ENCODE results near the gene ZNF385D.
"Not testable (repeated sequence)": the region's sequence is repeated elsewhere in the genome, so short reads cannot be mapped to it uniquely, and the experiment has no call there.

The ZNF385D gene

GRCh38 chr3:21509731-21510470 lies 241.1 kb downstream of the ZNF385D start:
- DNase-seq (ENCODE audit: low read depth): peak; percentile 1

- no peak for DNase-seq (ENCODE audit: low read depth)
These were observed 242.8 kb downstream of the ZNF385D start for GRCh38 chr3:21508246-21508645.

DNA sequence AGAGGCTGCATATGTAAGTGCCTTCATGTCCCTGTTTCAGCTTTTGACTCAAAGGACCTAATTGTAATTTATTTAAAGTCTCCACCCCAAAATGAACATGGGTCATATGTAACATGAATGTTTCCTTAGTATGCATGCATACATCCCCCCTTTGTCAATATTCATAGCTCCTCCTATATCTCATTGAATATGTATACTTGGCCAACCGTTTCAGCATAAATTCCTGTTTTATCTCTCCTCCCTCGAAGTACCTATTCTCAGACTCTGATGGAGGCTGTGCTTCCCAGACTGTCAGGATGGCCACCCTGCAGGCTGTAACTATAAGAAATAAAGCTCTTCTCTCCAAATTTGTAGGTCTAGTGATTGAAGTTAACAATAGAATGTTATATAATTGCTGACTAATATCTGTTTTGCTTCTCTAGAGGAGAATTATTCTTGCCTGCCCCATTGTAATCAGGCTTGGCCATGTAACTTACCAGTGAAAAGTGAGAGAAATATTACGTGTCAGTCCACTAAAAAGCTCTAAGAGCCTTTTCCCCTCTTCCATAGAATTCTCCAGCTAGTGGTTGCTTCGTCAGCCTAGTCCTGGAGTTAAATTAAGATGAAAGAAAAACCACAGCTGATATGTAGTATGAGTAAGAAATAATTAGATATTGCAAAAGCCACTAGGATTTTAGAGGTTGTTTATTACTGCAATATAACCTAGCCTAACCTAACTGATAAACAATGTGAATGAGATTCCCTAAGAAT lies 245.1 kb downstream of the ZNF385D start:
- DNase-seq (ENCODE audit: low read depth): no peak

GRCh38 chr3:21502656-21503055 lies 248.4 kb downstream of the ZNF385D start:
- DNase-seq (ENCODE audit: low read depth): no peak

- no peak for DNase-seq (ENCODE audit: low read depth)
These were observed 250.2 kb downstream of the ZNF385D start for GRCh38 chr3:21500834-21501233.

GRCh38 chr3:21490671-21491070 lies 260.3 kb downstream of the ZNF385D start:
- DNase-seq (ENCODE audit: low read depth): not testable (repeated sequence)

GRCh38 chr3:21487520-21487919 lies 263.5 kb downstream of the ZNF385D start:
- DNase-seq (ENCODE audit: low read depth): no peak

DNA sequence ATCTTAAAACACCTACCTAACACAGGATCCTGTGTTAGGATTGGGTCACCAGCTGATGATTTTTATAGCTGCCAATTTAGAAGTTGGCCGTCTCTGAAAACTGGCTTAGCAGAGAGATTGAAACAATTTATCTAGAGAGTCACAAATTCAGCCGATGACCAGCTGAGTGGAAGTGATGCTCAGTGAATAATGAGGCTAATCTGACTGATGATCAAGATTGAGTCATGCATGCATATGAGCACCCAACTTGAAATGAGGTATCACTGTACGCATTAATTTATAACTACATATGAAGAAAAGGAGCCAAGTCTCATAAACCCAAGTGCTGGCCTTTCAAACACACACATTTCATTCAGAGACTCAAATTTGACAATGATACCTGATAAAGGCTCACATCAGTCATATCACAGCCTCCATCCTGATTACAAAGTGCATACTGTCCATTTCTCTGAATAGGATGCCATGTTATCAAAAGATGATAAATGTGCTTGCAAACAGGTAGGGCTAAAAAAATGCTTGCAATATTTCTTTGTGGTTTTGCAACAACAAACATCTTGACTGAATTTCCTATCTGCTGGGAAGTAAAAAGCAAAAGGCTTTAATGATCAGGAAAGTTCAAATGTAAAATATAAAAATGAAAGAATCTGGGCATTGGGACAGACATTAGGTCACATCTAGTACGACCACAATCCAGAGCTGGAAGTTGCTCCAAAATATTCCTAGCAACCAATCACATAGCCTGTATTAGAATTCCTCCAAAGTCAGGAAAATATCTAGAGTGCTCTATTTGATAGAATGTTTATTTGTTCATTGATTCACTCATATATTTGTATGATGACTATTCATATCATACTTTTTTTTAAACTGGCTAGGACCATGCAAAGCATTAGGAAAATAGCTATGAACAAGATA lies 264.7 kb downstream of the ZNF385D start:
- DNase-seq (ENCODE audit: low read depth): not testable (repeated sequence)

DNA sequence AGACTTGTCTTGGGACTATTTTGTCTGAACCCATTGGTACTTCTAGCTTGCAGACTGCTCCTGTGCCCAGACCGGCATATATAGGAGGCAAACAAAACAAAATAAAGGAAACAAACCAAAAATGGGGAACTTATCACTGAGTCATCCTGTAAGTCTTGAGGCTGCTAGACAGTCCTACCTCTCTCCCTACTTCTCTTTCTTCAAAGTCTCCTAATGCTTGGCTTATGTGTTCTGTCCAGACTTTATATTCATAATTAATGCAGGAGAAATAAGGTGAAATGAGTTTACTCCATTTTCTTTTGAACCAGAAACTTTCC lies 266.2 kb downstream of the ZNF385D start:
- no peak for DNase-seq (ENCODE audit: low read depth)

DNA sequence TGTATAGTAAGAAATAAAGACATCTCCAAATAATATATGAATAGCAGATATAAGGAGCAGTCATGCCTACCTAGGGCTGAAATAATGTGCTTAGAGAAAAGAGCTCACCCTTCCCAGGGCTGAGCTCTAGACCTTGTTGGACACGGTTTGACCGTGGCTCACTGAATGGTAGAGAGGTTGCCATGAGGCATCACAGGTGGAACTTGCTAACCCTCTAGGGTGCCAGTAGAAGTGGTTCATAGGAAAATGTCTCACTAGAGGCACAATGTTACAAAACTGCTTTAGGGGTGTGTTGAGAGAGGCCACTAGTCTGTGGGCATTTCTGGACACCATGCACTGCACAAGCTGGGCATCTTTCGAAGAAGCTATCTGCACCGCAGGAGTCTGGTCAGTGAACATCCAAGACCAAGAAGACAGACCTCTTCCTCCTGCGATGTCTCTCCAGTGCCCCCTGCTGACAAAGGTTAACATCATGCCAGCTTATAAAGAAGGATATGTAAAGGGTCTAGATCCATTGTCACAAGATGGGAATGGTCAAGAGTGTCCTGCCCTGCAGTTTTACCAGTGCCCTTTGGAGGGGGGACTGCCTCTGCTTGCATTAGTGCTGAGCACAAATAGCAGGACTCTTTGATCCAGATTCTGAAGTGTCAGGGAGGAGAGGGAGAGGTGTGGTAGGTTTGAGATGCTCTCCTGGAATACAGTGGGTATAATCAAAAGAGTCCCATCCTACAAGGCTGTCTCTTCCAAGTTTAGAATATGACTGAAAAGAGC lies 266.8 kb downstream of the ZNF385D start:
- DNase-seq (ENCODE audit: low read depth): peak; percentile 66

DNA sequence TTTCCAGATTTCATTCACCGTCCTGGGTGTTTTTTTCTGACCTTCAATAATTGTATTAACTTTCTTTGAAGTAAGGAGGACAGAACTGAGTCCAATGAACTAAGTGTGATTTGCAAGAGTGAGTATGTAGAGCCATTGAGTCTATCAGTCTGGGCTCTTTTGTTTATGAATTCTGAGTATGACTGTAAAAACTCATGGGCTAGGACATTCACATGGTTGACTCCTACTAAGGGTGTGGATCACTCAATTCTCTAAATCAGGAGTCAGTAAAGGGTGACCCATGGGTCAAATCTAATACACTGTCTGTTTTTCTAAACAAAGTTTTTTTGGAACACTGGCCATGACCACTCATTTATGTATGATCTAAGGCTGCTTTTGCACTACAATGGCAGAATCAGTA lies 269.0 kb downstream of the ZNF385D start:
- no peak for DNase-seq (ENCODE audit: low read depth)

- no peak for DNase-seq (ENCODE audit: low read depth)
These were observed 273.3 kb downstream of the ZNF385D start for GRCh38 chr3:21477541-21478288.

DNA sequence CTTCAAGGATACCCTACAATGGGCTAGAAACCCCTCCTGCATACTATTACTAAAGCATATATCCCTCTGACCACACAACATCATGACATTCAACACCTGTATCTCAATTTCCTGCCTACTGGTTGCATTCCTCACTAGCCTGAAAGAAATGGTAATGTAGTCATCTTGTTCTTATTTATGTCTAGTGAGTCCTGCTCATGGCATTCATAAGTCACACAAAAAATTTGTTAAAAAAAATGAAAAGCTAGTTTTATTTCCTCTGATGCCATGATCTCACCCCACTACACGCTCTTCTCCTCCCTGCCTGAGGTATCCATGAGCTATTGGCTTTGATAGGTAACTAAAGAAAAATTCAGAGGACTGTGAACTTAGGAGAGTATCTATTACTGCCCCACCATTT lies 284.5 kb downstream of the ZNF385D start:
- no peak for DNase-seq (ENCODE audit: low read depth)

DNA sequence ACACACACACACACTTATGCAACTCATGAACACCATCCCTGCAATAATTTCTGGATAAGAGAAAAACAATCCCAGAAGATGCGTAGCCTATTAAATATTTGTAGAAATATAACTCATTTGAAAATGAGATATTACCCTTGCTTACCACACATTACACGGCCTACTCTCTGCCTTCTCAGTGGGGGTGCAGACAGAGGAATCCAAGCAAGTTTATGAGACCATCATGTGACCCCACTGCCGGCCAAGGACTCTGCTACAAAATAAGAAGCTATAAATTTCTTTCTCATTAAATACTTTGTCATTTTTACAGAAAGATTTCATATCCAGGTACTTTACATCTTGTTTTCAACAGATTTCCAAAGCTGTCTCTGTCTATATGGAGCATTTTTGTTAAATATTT lies 286.3 kb downstream of the ZNF385D start:
- DNase-seq (ENCODE audit: low read depth): no peak

DNA sequence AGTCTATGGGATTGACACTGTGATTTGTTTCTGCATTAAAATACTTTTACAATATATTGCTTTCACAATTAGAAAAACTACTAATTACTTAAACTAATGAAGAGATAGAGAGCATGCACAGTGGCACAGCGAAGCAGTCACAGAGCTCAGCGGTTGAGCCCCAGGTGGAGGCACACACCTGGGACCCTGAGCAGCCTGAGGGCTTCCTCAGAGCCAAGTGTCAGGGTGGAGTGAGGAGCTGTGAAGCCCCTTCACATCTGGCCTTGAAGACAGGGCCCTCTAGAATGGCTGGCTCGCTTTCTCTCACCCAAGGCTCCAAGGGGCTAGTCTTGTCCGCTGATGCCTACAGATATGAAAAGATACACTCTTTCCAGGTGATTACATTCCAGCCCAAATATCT lies 287.7 kb downstream of the ZNF385D start:
- DNase-seq (ENCODE audit: low read depth): no peak

- DNase-seq (ENCODE audit: low read depth): no peak
These were observed 288.9 kb downstream of the ZNF385D start for GRCh38 chr3:21462141-21462540.

GRCh38 chr3:21457084-21457483 lies 293.9 kb downstream of the ZNF385D start:
- no peak for DNase-seq (ENCODE audit: low read depth)

- DNase-seq (ENCODE audit: low read depth): no peak
These were observed 301.3 kb downstream of the ZNF385D start for GRCh38 chr3:21449738-21450137.

DNA sequence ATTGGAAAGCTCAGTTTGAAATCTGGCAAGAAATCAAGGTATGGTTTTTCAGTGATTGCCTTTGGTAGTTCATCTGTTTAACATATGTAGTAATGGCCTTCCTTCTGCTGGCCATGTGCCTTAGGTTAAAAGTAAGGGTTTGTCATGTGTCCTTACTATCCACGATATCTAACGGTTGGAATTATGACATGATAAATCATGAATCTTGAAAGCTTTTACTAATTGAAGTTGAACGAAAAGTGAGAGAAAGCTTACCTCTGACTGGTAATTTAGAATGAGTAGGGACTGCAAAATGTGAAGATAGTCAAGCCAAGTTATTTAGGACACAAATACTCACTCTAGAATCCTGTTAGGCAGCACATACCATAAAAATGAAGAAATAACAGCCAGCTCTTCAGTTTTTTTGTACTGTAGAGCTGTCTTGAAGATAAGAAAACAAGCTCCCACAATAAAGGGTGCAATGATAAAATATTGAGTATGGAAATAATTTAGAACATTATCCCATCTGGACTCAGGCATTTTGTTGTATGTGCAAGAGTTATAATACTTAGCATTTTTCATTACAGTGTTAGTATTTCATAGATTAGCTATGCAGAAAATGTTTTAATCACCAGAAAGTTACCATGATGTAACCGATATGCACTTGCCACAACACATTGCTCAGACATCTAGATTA lies 303.4 kb downstream of the ZNF385D start:
- DNase-seq (ENCODE audit: low read depth): peak; percentile 57

DNA sequence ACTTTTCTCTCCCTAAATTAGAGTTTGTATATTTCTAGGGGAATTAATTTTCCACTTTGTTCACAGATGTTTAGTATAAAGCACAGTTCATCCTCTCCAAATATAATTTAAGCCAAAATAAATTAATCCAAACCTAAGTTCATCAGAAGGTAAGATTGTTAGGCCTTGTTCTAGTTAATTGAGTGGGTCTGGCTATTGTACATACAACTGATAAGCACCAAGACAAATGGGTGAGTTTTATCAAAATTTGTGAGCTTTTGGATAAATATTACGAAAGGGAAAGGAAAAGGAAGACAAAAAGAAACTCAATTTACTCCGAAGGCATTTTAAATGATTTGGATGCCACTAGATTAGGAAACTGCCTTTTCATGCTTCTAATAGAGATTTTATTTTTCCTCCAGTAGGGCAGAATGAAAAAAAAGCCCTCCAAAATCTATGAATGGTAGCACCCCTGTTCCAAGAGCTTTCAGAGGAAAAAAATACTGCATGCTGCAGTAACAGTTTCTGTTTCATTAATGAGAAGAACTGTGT lies 304.0 kb downstream of the ZNF385D start:
- DNase-seq (ENCODE audit: low read depth): no peak
